Endothelial cell of umbilical vein (primary cell): ENCODE measurements around the gene WBP1L. TPM values are rescaled to one million over a fixed set of nuclear protein-coding genes. Genes with fewer than 3 reads are reported as not detected.
A peak's percentile ranks its signal among the peaks of the same experiment; 100 is the strongest.
"Not testable (repeated sequence)": the region's sequence is repeated elsewhere in the genome, so short reads cannot be mapped to it uniquely, and the experiment has no call there.

Experiments
- BruUV-seq: library from RNA; stranded (reverse); fragments of 400-500 nt; replicated peaks from 2 replicates; lab custom pipeline; 2021; lab: Mats Ljungman, UMichigan
- CTCF ChIA-PET: fragments of 300-600, 350-600 bp; sonication (Branson Sonifier 250); formaldehyde crosslinking; loops from one replicate; lab custom pipeline; 2021; ENCODE audit warnings: antibody characterized with exemption, inconsistent platforms; lab: Charles Lee
- POLR2A ChIA-PET: fragments of 300-600, 350-600 bp; sonication (Branson Sonifier 250); formaldehyde crosslinking; loops from one replicate; lab custom pipeline; 2021; ENCODE audit warnings: antibody characterized with exemption, inconsistent platforms; lab: Charles Lee
- DNase-seq: peaks from one replicate; pipeline ENCODE4 v3.0.0-alpha.2; 2011; ENCODE audit warnings: low read depth, low spot score
- FAIRE-seq: peaks from 2 replicates; lab custom pipeline; 2011; peaks lifted over from hg19 to GRCh38; lab: Jason Lieb, UNC
- H2AFZ ChIP-seq: 2 replicates; pipeline ENCODE4 v1.6.0; 2012; ENCODE audit warnings: low read depth, low read length, control low read depth, inconsistent platforms
- H3K27ac ChIP-seq: 2 replicates; pipeline ENCODE4 v1.5.1; 2011; ENCODE audit warnings: low read depth, mild to moderate bottlenecking, control low read depth, low read length, moderate library complexity; ENCODE audit not compliant: insufficient read depth
- H3K27me3 ChIP-seq, 2 experiments: 2 replicates each; pipeline versions ENCODE4 v1.6.0 to v1.6.1; 2011; ENCODE audit warnings: low read length in 2 of 2, mixed read lengths in 1 of 2; ENCODE audit not compliant: control insufficient read depth in 2 of 2, insufficient read depth in 2 of 2
- H3K36me3 ChIP-seq, 2 experiments: 2 replicates in 1 of 2; 3 replicates in 1 of 2; pipeline ENCODE4 v1.5.1; 2011; ENCODE audit warnings: low read length in 2 of 2, mild to moderate bottlenecking in 1 of 2, moderate library complexity in 1 of 2; ENCODE audit not compliant: control insufficient read depth in 2 of 2, insufficient read depth in 2 of 2; ENCODE audit errors: extremely low read depth in 1 of 2
- H3K4me1 ChIP-seq: 3 replicates; pipeline ENCODE4 v1.5.1; 2011; ENCODE audit warnings: mild to moderate bottlenecking, low read length; ENCODE audit not compliant: control insufficient read depth, insufficient read depth; ENCODE audit errors: extremely low read depth
- H3K4me2 ChIP-seq: 2 replicates; pipeline ENCODE4 v1.6.1; 2011; ENCODE audit warnings: low read length, control low read depth, mixed read lengths; ENCODE audit not compliant: insufficient read depth
- H3K4me3 ChIP-seq, 3 experiments: fragments of 200-600 bp in 1 of 3; sonication (generic), shearing (Covaris generic) in 1 of 3; replicated peaks in 1 of 3; 2 replicates each; pipeline ENCODE4 v1.5.1; 2011 to 2016; ENCODE audit warnings: control low read depth in 3 of 3, low read length in 3 of 3, mild to moderate bottlenecking in 2 of 3, inconsistent platforms in 1 of 3, low read depth in 1 of 3, moderate library complexity in 1 of 3; ENCODE audit not compliant: insufficient read depth in 1 of 3
- H3K79me2 ChIP-seq: 2 replicates; pipeline ENCODE4 v1.6.0; 2012; ENCODE audit warnings: low read length, inconsistent platforms; ENCODE audit not compliant: control insufficient read depth, insufficient read depth
- H3K9ac ChIP-seq: replicated peaks from 2 replicates; pipeline ENCODE3; 2011; ENCODE audit warnings: low read length, control low read depth; ENCODE audit not compliant: insufficient read depth; ENCODE audit errors: extremely low read depth
- H3K9me1 ChIP-seq: replicated peaks from 3 replicates; pipeline ENCODE4 v1.6.0; 2011; ENCODE audit warnings: mild to moderate bottlenecking, low read length; ENCODE audit not compliant: control insufficient read depth, insufficient read depth; ENCODE audit errors: extremely low read depth
- H3K9me3 ChIP-seq: replicated peaks from 2 replicates; pipeline ENCODE4 v1.5.1; 2012; ENCODE audit warnings: low read length, inconsistent platforms; ENCODE audit not compliant: control insufficient read depth, insufficient read depth
- H4K20me1 ChIP-seq: replicated peaks from 2 replicates; pipeline ENCODE3; 2011; ENCODE audit warnings: mild to moderate bottlenecking, low read length; ENCODE audit not compliant: control insufficient read depth, insufficient read depth; ENCODE audit errors: extremely low read depth
- EZH2 ChIP-seq: IDR thresholded peaks from 2 replicates; pipeline ENCODE4 v1.6.1; 2012; ENCODE audit warnings: borderline replicate concordance, low read depth, mild to moderate bottlenecking, moderate library complexity, low read length, inconsistent platforms; ENCODE audit not compliant: severe bottlenecking
- FOS ChIP-seq: IDR thresholded peaks from 2 replicates; pipeline ENCODE4 v1.6.1; 2011; ENCODE audit warnings: mild to moderate bottlenecking, low read length, moderate library complexity, borderline replicate concordance; ENCODE audit not compliant: insufficient read depth
- JUN ChIP-seq: IDR thresholded peaks from 2 replicates; pipeline ENCODE4 v1.6.1; 2011; ENCODE audit warnings: borderline replicate concordance, low read depth; ENCODE audit not compliant: insufficient read length, insufficient read depth
- POLR2A ChIP-seq: IDR thresholded peaks from 2 replicates; pipeline ENCODE4 v1.6.1; 2012; ENCODE audit warnings: low read depth, mild to moderate bottlenecking, control low read depth, low read length
- dilution Hi-C: fragments of 300-500 bp; cut with MboI; formaldehyde crosslinking; loops from one replicate; pipeline ENCODE4 v1.15.0; 2019; ENCODE audit warnings: low sequenced_read_pairs; ENCODE audit not compliant: extremely low pct_ligation_motif_present
- intact Hi-C: fragments of 100-400 bp; cut with micrococcal nuclease; formaldehyde crosslinking; loops from one replicate; pipeline ENCODE4 v1.10.0; 2022
- polyA plus RNA-seq, 4 experiments: library from polyadenylated mRNA; depleted of rRNA in 3 of 4; stranded (reverse) in 3 of 4; unstranded in 1 of 4; fragments of >200 nt; gene quantifications; 2 replicates each; pipeline versions ENCODE4 v1.2.1 to v1.2.3, GENCODE V29; 2011 to 2012; ENCODE audit warnings: missing spikeins in 1 of 4
- total RNA-seq: library from RNA; stranded (reverse); gene quantifications from 2 replicates; pipeline ENCODE4 v1.2.3, GENCODE V29; 2021
- TF ChIP-seq, protein P1 (sequence below): IDR thresholded peaks from 2 replicates; pipeline ENCODE4 v1.6.1; 2011; ENCODE audit not compliant: insufficient read depth, insufficient read length

WBP1L gene
- total and polyA plus RNA-seq, 2 donors (not counting 3 experiments of a cell fraction or from before 2014, with no cell fraction given), result 46.0 to 70.3 TPM

- H3K27me3 ChIP-seq, H3K4me1 ChIP-seq, dilution Hi-C loops, BruUV-seq, H3K9me3 ChIP-seq, CTCF ChIA-PET, H4K20me1 ChIP-seq, H3K9ac ChIP-seq, H3K9me1 ChIP-seq, H3K27ac ChIP-seq, POLR2A ChIA-PET, H3K4me2 ChIP-seq, H3K36me3 ChIP-seq, H3K4me3 ChIP-seq: not testable (repeated sequence)
- DNase-seq (peak; percentile 15), FAIRE-seq (peak; percentile 40)
- H2AFZ ChIP-seq, result peak overlapping the region; percentile 42
- peaks cover 15% of the 10 kb centered on the region for H3K79me2 ChIP-seq
- TF ChIP-seq JUN, result peak; percentile 35
- peak; percentile 47 for TF ChIP-seq FOS
- intact Hi-C loops, result loop anchor here (2.0 kb wide), 1 partner anchor 79 kb away; no protein-coding TSS in a partner anchor
These were observed 112.1 kb downstream of the WBP1L start for GRCh38 chr10:102855731-102856436.

DNA sequence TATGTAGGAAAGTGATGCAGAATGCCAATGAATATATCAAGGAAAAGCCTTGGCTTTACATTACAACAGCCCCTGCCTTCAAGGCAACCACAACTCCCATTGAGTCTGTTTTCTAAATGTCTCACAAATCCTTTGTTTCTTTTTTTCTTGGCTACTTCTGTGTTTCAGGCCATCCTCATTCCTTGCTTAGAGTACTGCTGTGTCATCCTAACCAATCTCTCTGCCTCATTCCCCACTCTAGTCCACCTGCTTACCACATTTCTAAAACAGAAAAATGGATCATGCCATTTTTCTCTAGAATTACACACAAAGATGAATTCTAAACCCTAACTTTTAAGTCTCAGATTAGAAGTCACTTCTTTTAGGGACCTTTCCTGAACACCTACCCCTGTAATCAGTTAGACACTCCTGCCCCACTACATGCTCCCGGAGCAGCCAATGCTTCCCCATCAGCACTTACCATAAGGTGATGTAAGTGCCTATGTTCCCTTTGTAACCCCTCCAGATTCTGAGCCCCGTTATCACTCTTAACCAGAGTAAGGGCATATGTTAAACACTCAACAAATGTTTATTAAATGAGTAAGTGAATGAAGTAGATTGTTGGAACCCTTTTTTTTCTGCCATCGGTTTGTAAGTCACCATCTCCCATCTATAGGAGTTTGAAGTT is 113.1 kb downstream of the WBP1L start:
- Histone ChIP-seq H3K79me2 (peaks cover 15% of the 10 kb centered on the region), H3K9ac (no peak overlapping the region), H3K4me2 (no peak overlapping the region), H3K27ac (no peak overlapping the region), H3K36me3 (peaks cover 3 to 6% of the 10 kb centered on the region in 2 experiments), H2AFZ (no peak overlapping the region), H3K4me1 (peaks cover 3% of the 10 kb centered on the region), H3K27me3 (no peaks in the 10 kb centered on the region), H3K9me3 (no peaks in the 10 kb centered on the region), H4K20me1 (no peaks in the 10 kb centered on the region), H3K4me3 (no peak overlapping the region), H3K9me1 (no peaks in the 10 kb centered on the region)
- dilution Hi-C loops, result no loop called here
- FAIRE-seq, result no peak
- POLR2A ChIA-PET, result no interaction called here
- intact Hi-C loops, result no loop called here
- no peak for DNase-seq
- BruUV-seq, result no TSS peak
- CTCF ChIA-PET, result no interaction called here
- TF ChIP-seq EZH2, result no peak
- no peak for TF ChIP-seq POLR2A
- TF ChIP-seq, protein P1, sequence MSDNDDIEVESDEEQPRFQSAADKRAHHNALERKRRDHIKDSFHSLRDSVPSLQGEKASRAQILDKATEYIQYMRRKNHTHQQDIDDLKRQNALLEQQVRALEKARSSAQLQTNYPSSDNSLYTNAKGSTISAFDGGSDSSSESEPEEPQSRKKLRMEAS, result no peak
